C4-2B (cell line): Measurements from ENCODE around the gene OPCML.

Source experiments
- ZFX ChIP-seq: fragments of 450-650 bp; IDR thresholded peaks from 2 replicates; pipeline ENCODE4 v1.6.1; 2017
- TF ChIP-seq, protein P1 (sequence below): fragments of 450-650 bp; conservative IDR thresholded peaks from 2 replicates; pipeline ENCODE4 v1.5.1; 2017; ENCODE audit warnings: mild to moderate bottlenecking

DNA sequence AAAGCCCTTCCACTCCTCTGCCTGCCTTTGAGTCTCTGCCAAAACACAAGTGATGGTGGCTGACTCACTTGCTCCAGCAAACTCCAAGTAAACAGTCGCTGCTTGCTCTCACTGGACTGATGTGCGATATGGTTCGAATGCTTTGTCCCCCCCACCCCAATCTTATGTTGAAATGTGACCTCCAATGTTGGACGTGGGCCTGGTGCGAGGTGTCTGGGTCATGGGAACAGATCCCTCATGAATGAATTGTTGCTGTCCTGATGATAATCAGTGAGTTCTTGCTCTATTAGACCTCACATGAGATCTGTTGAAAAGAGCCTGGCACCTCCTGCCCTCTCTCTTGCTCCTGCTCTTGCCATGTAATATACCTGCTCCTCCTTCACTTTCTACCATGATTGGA is 747.9 kb downstream of the OPCML start:
- TF ChIP-seq, protein P1, sequence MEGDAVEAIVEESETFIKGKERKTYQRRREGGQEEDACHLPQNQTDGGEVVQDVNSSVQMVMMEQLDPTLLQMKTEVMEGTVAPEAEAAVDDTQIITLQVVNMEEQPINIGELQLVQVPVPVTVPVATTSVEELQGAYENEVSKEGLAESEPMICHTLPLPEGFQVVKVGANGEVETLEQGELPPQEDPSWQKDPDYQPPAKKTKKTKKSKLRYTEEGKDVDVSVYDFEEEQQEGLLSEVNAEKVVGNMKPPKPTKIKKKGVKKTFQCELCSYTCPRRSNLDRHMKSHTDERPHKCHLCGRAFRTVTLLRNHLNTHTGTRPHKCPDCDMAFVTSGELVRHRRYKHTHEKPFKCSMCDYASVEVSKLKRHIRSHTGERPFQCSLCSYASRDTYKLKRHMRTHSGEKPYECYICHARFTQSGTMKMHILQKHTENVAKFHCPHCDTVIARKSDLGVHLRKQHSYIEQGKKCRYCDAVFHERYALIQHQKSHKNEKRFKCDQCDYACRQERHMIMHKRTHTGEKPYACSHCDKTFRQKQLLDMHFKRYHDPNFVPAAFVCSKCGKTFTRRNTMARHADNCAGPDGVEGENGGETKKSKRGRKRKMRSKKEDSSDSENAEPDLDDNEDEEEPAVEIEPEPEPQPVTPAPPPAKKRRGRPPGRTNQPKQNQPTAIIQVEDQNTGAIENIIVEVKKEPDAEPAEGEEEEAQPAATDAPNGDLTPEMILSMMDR, result no peak
- TF ChIP-seq ZFX, result no peak
